Adrenal gland (tissue), 5 donors: ENCODE data around the gene ROBO2.

Source experiments
- POLR2A ChIP-seq, 2 donors: fragments of 450-650 bp; IDR thresholded peaks; one replicate each; pipeline ENCODE4 v1.6.1; 2017; ENCODE audit warnings: antibody characterized with exemption in 2 of 2, mild to moderate bottlenecking in 2 of 2, moderate library complexity in 1 of 2
- TF ChIP-seq, protein P1 (sequence below), 6 experiments: fragments of 450-650 bp in 4 of 6; fragments of 200-600 bp in 2 of 6; sonication (generic) in 1 of 6; IDR thresholded peaks; 1 replicate in 5 of 6; 2 replicates in 1 of 6; pipeline versions ENCODE4 v1.5.1 to v1.8.0; 2016 to 2021; ENCODE audit warnings: antibody characterized with exemption in 6 of 6, mild to moderate bottlenecking in 2 of 6, moderate library complexity in 1 of 6
- donor health status: DM: no; HTN: no; CAD: no.

DNA sequence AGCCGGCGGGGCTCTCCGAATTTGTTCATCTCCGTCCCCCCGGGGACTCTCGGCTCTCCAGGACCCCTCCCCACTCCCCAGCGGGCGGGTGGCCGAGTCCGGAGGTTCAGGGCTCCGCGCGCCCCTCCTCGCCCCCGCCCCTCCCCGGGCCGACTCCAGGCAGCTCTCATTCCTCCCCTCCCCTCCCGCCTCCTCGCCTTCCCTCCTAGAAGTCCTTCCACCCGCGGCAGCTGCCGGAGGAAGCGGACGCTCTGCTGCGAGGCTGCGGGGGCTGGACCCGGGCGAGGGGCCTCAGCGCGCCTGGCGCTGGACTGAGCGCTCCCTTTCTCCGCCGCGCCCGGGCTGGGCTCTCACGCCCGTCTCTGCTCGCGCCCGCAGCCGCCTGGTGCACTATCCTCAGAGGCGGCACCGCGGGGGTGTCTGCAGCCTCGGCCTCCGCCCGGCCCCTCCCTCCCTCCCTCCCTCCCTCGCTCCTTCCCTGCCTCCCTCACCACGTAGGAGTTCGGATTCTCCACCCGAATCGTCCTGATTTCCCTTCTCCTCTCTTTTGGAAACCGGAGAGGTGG lies at the start of gene ROBO2:
- TF ChIP-seq, protein P1, sequence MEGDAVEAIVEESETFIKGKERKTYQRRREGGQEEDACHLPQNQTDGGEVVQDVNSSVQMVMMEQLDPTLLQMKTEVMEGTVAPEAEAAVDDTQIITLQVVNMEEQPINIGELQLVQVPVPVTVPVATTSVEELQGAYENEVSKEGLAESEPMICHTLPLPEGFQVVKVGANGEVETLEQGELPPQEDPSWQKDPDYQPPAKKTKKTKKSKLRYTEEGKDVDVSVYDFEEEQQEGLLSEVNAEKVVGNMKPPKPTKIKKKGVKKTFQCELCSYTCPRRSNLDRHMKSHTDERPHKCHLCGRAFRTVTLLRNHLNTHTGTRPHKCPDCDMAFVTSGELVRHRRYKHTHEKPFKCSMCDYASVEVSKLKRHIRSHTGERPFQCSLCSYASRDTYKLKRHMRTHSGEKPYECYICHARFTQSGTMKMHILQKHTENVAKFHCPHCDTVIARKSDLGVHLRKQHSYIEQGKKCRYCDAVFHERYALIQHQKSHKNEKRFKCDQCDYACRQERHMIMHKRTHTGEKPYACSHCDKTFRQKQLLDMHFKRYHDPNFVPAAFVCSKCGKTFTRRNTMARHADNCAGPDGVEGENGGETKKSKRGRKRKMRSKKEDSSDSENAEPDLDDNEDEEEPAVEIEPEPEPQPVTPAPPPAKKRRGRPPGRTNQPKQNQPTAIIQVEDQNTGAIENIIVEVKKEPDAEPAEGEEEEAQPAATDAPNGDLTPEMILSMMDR (IDR thresholded peaks at IDR 0.05) = no peak
- no peak for TF ChIP-seq POLR2A (IDR thresholded peaks at IDR 0.05)
